ENCODE results near the gene GBE1. TPM values are rescaled to one million over a fixed set of nuclear protein-coding genes. Genes with fewer than 3 reads are reported as not detected.

GBE1 gene
- total RNA-seq, 1 experiment from 2014 or later = 9.2 TPM

- Mint-ChIP-seq H3K36me3 (no peaks in the 10 kb centered on the region; the same call in 1 of the 2 replicates), H3K4me1 (no peaks in the 10 kb centered on the region), H3K4me3 (no peak overlapping the region), H3K9me3 (peaks cover 7% of the 10 kb centered on the region), H3K27me3 (ENCODE audit: low read depth) (no peaks in the 10 kb centered on the region), H3K27ac (no peak overlapping the region)
- DNase-seq (ENCODE audit: low spot score) (no peak), ATAC-seq (no peak)
- POLR2A ChIA-PET = no interaction called here
- no peak for TF ChIP-seq E2F1 (CRISPR knock-in tag; IDR thresholded peaks at IDR 0.05)
- TF ChIP-seq NFATC4 (CRISPR knock-in tag; IDR thresholded peaks at IDR 0.05) = no peak
- TF ChIP-seq CREB1 (CRISPR knock-in tag; IDR thresholded peaks at IDR 0.05) = no peak
- TF ChIP-seq ZNF281 (CRISPR knock-in tag; IDR thresholded peaks at IDR 0.05) = no peak
- TF ChIP-seq MYBL2 (CRISPR knock-in tag; IDR thresholded peaks at IDR 0.05) = no peak
- TF ChIP-seq STAT6 (CRISPR knock-in tag; conservative IDR thresholded peaks at IDR 0.05; ENCODE audit: low read depth) = no peak
- no peak for TF ChIP-seq SMAD3 (CRISPR knock-in tag; IDR thresholded peaks at IDR 0.05; ENCODE audit: borderline replicate concordance)
- TF ChIP-seq AR (CRISPR knock-in tag; IDR thresholded peaks at IDR 0.05) = no peak
- CTCF ChIA-PET = no interaction called here
Observed at GRCh38 chr3:81497572-81498251, 263.7 kb downstream of the GBE1 start.

- peaks cover 7% of the 10 kb centered on the region for H3K9me3 Mint-ChIP-seq
- POLR2A ChIA-PET = no interaction called here
- H3K36me3 Mint-ChIP-seq = no peaks in the 10 kb centered on the region; the same call in 1 of the 2 replicates
- DNase-seq (ENCODE audit: low spot score) (no peak), ATAC-seq (no peak)
- H3K4me1 Mint-ChIP-seq = no peaks in the 10 kb centered on the region
- H3K27me3 Mint-ChIP-seq (ENCODE audit: low read depth) = no peaks in the 10 kb centered on the region
- CTCF ChIA-PET = no interaction called here
- H3K27ac Mint-ChIP-seq = no peak overlapping the region; the same call in 1 of the 2 replicates
- H3K4me3 Mint-ChIP-seq = no peak overlapping the region
- TF ChIP-seq E2F5 (CRISPR knock-in tag; IDR thresholded peaks at IDR 0.05) (no peak), ZMAT4 (CRISPR knock-in tag; IDR thresholded peaks at IDR 0.05) (no peak), TCF7 (CRISPR knock-in tag; IDR thresholded peaks at IDR 0.05; ENCODE audit: low read depth) (no peak), NFATC4 (CRISPR knock-in tag; IDR thresholded peaks at IDR 0.05) (no peak), ELF4 (CRISPR knock-in tag; IDR thresholded peaks at IDR 0.05; ENCODE audit: low read depth) (no peak), ZNF138 (CRISPR knock-in tag; conservative IDR thresholded peaks at IDR 0.05) (no peak), USF2 (CRISPR knock-in tag; IDR thresholded peaks at IDR 0.05) (no peak), ZNF317 (CRISPR knock-in tag; IDR thresholded peaks at IDR 0.05; ENCODE audit: borderline replicate concordance, low read depth) (no peak), CTCF (IDR thresholded peaks at IDR 0.05) (no peak), NR3C1 (CRISPR knock-in tag; conservative IDR thresholded peaks at IDR 0.05; ENCODE audit: low read depth) (no peak), TEAD4 (CRISPR knock-in tag; IDR thresholded peaks at IDR 0.05) (no peak), SMAD3 (CRISPR knock-in tag; IDR thresholded peaks at IDR 0.05; ENCODE audit: borderline replicate concordance) (no peak), JUN (CRISPR knock-in tag; IDR thresholded peaks at IDR 0.05) (no peak)
Observed at GRCh38 chr3:81496407-81497104, 264.9 kb downstream of the GBE1 start.
